ENCODE measurements around the gene PRKAG2.

Gene PRKAG2

DNA sequence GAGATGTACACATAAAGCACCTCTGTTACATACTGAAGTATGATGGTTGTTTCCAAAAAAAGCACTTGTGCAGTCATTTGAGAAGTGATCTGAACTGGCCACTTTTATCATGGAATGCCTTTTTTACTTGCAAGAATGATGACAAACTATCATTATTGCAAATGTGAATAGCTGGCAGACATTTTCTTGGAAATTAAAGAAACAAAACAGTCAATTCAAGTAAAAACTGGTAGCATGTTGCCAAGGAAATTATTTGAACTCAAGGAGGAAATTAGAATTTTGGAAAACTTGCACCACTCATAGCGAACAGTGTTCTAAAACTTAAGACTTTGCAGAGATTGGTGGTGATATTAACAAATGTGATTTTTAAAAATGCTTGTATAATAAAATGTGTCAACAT is 363.8 kb downstream of the PRKAG2 start:
- ChIA-PET CTCF (interaction anchor here (0.8 to 1.5 kb wide), 5 partner anchors 12 to 145 kb away, joined by 3 to 4 read pairs (median 3); no protein-coding TSS in a partner anchor), POLR2A (no interaction called here)
- no peak for DNase-seq (ENCODE audit: extremely low spot score)
- TF ChIP-seq, protein P1, sequence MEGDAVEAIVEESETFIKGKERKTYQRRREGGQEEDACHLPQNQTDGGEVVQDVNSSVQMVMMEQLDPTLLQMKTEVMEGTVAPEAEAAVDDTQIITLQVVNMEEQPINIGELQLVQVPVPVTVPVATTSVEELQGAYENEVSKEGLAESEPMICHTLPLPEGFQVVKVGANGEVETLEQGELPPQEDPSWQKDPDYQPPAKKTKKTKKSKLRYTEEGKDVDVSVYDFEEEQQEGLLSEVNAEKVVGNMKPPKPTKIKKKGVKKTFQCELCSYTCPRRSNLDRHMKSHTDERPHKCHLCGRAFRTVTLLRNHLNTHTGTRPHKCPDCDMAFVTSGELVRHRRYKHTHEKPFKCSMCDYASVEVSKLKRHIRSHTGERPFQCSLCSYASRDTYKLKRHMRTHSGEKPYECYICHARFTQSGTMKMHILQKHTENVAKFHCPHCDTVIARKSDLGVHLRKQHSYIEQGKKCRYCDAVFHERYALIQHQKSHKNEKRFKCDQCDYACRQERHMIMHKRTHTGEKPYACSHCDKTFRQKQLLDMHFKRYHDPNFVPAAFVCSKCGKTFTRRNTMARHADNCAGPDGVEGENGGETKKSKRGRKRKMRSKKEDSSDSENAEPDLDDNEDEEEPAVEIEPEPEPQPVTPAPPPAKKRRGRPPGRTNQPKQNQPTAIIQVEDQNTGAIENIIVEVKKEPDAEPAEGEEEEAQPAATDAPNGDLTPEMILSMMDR (IDR thresholded peaks at IDR 0.05; ENCODE audit: control extremely low read depth, extremely low read depth, low read depth, missing control alignments), result no peak

DNA sequence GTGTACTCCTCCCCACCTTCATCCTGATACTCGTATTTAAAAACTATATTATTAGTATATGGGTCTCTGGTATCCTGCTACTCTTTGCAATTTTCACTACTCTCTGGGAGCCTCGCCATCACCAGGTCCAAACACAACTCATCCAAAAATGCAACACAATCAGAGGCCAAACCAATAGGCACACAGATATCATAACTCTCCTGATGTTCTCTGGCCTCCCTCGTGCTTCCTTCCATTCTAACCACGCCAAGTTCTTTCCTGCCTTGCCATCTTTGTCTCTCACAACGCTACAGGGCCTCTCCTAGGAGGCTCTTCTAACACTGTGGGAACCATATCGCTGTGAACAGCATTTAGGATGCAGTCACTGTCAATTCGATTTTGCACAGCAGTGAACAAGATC is 364.6 kb downstream of the PRKAG2 start:
- DNase-seq (ENCODE audit: extremely low spot score), result no peak
- CTCF ChIA-PET, result interaction anchor here (1.4 to 1.5 kb wide), 2 partner anchors 14 to 144 kb away, joined by 3 to 4 read pairs; no protein-coding TSS in a partner anchor
- TF ChIP-seq, protein P1 (IDR thresholded peaks at IDR 0.05; ENCODE audit: control extremely low read depth, extremely low read depth, low read depth, missing control alignments), result no peak
- POLR2A ChIA-PET, result no interaction called here

DNA sequence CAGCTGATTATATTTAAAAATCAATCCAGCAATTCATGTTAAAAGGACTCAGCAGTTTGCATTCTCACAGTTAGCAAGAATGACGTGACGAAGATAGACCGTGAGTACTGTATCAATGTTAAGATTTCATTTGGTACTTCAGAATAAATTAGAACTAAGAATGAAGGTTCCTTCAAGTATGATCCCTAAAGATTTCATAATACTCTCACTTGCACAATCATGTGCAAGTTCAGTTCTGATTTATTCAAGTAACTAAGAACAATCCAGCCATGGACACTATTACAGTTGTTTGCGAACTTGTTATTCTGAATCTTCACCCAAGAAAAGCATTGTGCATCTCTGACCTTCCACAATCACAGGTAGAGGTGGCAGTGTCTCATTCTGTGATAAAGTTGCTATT is 365.0 kb downstream of the PRKAG2 start:
- TF ChIP-seq, protein P1 (IDR thresholded peaks at IDR 0.05; ENCODE audit: control extremely low read depth, extremely low read depth, low read depth, missing control alignments), result no peak
- CTCF ChIA-PET, result no interaction called here
- DNase-seq (ENCODE audit: extremely low spot score), result no peak
- POLR2A ChIA-PET, result no interaction called here

DNA sequence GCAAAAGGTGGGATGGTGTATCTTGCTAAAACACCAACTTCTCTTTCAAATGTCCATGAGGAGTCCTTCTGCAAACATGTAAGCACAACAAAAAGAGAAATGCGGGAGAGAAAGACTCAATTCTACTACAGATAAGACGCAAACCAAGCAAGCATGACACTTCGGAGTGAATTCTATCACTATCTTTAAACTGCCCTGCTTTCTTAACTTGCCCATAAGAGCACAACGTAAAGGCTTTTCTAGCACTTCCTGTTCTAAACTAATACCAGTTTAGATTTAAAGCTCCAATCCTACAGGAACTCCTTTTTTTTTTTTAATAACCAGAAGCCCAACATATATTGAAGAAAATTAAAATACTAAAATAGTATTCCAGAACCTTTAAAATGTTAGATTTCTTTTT is 365.6 kb downstream of the PRKAG2 start:
- POLR2A ChIA-PET, result no interaction called here
- TF ChIP-seq, protein P1 (IDR thresholded peaks at IDR 0.05; ENCODE audit: control extremely low read depth, extremely low read depth, low read depth, missing control alignments), result no peak
- CTCF ChIA-PET, result interaction anchor here (1.5 kb wide), 1 partner anchor 13 kb away, joined by 3 read pairs; no protein-coding TSS in a partner anchor
- no peak for DNase-seq (ENCODE audit: extremely low spot score)

DNA sequence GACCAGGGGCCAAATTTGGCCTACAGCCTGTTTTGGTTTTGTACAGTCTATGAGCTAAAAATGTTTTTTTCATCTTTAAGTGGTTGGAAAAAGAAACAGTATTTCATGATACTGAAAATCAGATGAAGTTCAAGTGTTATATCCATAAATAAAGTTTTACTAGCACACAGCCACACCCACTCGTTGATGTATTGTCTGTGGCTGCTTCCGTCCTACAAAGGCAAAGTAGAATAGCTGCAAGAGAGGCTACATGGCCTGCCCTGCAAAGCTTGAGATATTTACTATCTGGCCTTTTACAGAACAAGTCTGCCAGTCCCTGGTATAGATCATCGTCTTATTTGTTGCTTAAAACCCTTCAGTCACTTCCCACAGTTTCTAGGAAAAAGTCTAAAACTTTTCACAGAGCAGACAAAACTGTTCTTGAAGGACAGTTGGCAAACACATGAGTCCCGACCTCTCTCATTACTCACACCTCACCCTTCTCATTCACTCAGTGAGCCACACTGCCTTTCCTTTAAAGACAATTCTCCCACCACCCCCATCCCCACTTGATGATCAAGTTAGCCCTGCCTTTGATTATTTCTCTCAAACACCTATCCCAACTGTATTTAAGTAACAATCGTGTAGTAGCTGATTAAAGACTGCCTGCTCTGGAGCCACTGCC is 367.1 kb downstream of the PRKAG2 start:
- CTCF ChIA-PET, result interaction anchor here (0.8 to 1.7 kb wide), 4 partner anchors 11 to 170 kb away, joined by 3 to 5 read pairs (median 3); no protein-coding TSS in a partner anchor
- POLR2A ChIA-PET, result no interaction called here
- no peak for DNase-seq (ENCODE audit: extremely low spot score)
- TF ChIP-seq, protein P1 (IDR thresholded peaks at IDR 0.05; ENCODE audit: control extremely low read depth, extremely low read depth, low read depth, missing control alignments), result no peak

DNA sequence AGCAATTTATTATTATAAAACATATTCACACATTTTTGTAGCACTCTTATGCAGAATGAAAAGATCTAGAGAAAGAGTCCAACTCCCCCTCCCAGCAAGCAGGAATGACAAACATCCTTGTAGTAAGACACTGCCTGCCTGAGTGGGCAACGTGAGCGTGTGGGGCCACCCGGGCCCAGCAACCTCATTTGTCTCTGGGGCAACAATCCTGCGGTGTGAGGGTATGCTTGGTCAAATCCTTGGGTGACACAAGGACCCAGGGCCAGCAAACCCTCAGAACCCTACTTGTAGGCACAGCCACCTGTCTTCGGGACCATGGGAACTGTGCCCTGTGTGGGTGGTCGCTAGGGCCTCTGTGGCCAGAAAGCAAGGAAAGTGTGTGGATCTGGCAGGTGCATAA is 367.9 kb downstream of the PRKAG2 start:
- TF ChIP-seq, protein P1 (IDR thresholded peaks at IDR 0.05; ENCODE audit: control extremely low read depth, extremely low read depth, low read depth, missing control alignments), result no peak
- CTCF ChIA-PET, result interaction anchor here (0.8 to 2.2 kb wide), 8 partner anchors 9 to 169 kb away, joined by 3 to 9 read pairs (median 4); no protein-coding TSS in a partner anchor
- no peak for DNase-seq (ENCODE audit: extremely low spot score)
- POLR2A ChIA-PET, result no interaction called here
